Measurements from ENCODE around the gene CA10.

Gene CA10

DNA sequence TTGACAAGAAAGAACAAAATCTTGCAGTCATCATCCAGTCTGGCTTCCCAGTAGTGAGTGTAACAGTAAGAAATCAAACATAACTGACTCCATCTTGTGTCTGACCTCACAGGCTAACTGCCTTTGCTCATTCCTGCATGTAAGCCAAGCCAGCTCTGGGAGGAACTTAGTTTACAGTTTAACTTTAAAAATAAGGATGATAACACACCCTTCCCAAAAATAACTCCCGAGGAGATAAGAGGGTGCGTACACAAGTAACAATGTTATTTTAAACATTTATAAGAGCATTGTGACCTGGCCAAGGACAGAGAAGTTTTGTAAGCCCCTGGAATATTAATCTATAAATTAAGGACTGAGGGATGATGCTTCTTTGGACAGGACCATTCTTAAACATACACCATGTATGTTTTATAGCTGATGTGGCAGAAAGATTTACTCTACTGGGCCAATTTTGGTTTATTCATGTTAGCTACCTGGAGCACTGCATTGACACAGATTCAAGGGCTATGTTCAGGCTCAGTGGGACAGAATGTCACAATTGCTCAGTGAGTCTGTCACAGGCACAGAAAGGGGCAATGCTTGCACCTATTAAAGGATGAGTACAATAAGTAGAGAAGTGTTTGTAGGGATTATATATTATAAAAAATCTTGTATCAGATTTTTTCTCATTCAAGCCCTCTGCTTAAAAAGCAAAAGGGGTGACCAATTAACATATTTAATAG is 554.1 kb downstream of the CA10 start:
- H3K27ac ChIP-seq (ENCODE audit: low read depth, low read length): no peak overlapping the region
- no peak overlapping the region for H3K4me3 ChIP-seq (ENCODE audit: low read depth, low read length)
- no peaks in the 10 kb centered on the region for H3K27me3 ChIP-seq (ENCODE audit: insufficient read depth, low read length)
- no peak overlapping the region for H2AFZ ChIP-seq (ENCODE audit: insufficient read depth, low read length, poor library complexity)
- H2BK5ac ChIP-seq (ENCODE audit: low read depth, low read length, poor library complexity): no peak overlapping the region
- H3K4me2 ChIP-seq (ENCODE audit: low read length): no peak overlapping the region
- no peak overlapping the region for H2BK120ac ChIP-seq (ENCODE audit: insufficient read depth, low read length, poor library complexity)
- H3K18ac ChIP-seq (ENCODE audit: low read length): no peak overlapping the region
- H3K4ac ChIP-seq (ENCODE audit: low read depth, low read length): no peak overlapping the region
- no peaks in the 10 kb centered on the region for H3K4me1 ChIP-seq (ENCODE audit: control insufficient read depth in 1 of 2, insufficient read depth in 2 of 2, low read length in 2 of 2)
- H3K14ac ChIP-seq (ENCODE audit: low read length): no peak overlapping the region
- no peaks in the 10 kb centered on the region for H3K79me2 ChIP-seq (ENCODE audit: control insufficient read depth, insufficient read depth, low read length, poor library complexity)
- no peak overlapping the region for H4K12ac ChIP-seq (ENCODE audit: low read depth, low read length)
- H3K23ac ChIP-seq (ENCODE audit: low read length): no peak overlapping the region
- H3K9me3 ChIP-seq (ENCODE audit: insufficient read depth, low read depth, low read length): no peaks in the 10 kb centered on the region
- DNase-seq: no peak
- no CpG with 5 or more reads among the region's 2 CpGs for WGBS (ENCODE audit: extremely low coverage, insufficient coverage, insufficient read length)
- H2BK12ac ChIP-seq (ENCODE audit: low read length): no peak overlapping the region
- no peak overlapping the region for H2AK5ac ChIP-seq (ENCODE audit: low read length)
- no peak overlapping the region for H3K9ac ChIP-seq (ENCODE audit: low read length)
- no peaks in the 10 kb centered on the region for H3K36me3 ChIP-seq (ENCODE audit: control insufficient read depth in 1 of 2, insufficient read depth in 2 of 2, low read length in 2 of 2)
- H4K91ac ChIP-seq (ENCODE audit: low read depth, low read length): no peak overlapping the region
- no peaks in the 10 kb centered on the region for H3K79me1 ChIP-seq (ENCODE audit: low read length)
- no peak overlapping the region for H4K8ac ChIP-seq (ENCODE audit: low read depth, low read length)

GRCh38 chr17:51601622-51602261 is 556.8 kb downstream of the CA10 start:
- Histone ChIP-seq H2BK120ac (ENCODE audit: insufficient read depth, low read length, poor library complexity) (no peak overlapping the region), H2AK5ac (ENCODE audit: low read length) (no peak overlapping the region), H4K91ac (ENCODE audit: low read depth, low read length) (no peak overlapping the region), H3K4me3 (ENCODE audit: low read depth, low read length) (no peak overlapping the region), H4K12ac (ENCODE audit: low read depth, low read length) (no peak overlapping the region), H3K4me2 (ENCODE audit: low read length) (no peak overlapping the region), H3K9me3 (ENCODE audit: insufficient read depth, low read depth, low read length) (no peaks in the 10 kb centered on the region), H2AFZ (ENCODE audit: insufficient read depth, low read length, poor library complexity) (no peak overlapping the region), H3K4me1 (ENCODE audit: control insufficient read depth in 1 of 2, insufficient read depth in 2 of 2, low read length in 2 of 2) (no peaks in the 10 kb centered on the region), H3K14ac (ENCODE audit: low read length) (no peak overlapping the region), H3K9ac (ENCODE audit: low read length) (no peak overlapping the region), H3K79me1 (ENCODE audit: low read length) (no peaks in the 10 kb centered on the region), H4K8ac (ENCODE audit: low read depth, low read length) (no peak overlapping the region), H3K4ac (ENCODE audit: low read depth, low read length) (no peak overlapping the region), H3K79me2 (ENCODE audit: control insufficient read depth, insufficient read depth, low read length, poor library complexity) (no peaks in the 10 kb centered on the region), H3K18ac (ENCODE audit: low read length) (no peak overlapping the region), H3K23ac (ENCODE audit: low read length) (no peak overlapping the region), H2BK5ac (ENCODE audit: low read depth, low read length, poor library complexity) (no peak overlapping the region), H2BK12ac (ENCODE audit: low read length) (no peak overlapping the region), H3K27ac (ENCODE audit: low read depth, low read length) (no peak overlapping the region), H3K36me3 (ENCODE audit: control insufficient read depth in 1 of 2, insufficient read depth in 2 of 2, low read length in 2 of 2) (no peaks in the 10 kb centered on the region), H3K27me3 (ENCODE audit: insufficient read depth, low read length) (no peaks in the 10 kb centered on the region)
- DNase-seq: no peak
- no CpG with 5 or more reads among the region's 6 CpGs for WGBS (ENCODE audit: extremely low coverage, insufficient coverage, insufficient read length)

DNA sequence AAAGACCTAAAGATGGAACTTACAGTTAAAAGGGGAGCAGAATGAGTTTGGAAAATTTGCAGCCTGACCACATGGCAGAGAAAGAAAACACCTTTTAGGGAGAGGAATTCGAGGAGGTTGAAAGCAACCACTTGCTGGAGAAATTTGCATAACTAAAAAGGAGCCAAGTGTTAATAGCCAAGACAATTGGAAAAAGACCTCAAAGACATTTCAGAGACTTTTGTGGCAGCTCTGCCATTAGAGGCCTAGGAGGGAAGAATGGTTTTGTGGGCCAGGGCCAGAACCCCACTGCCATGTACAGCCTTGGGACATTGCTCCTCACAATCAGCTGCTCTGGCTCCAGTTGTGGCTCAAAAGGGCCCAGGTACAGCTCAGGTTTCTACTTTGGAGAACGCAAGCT is 559.7 kb downstream of the CA10 start:
- H3K79me1 ChIP-seq (ENCODE audit: low read length): no peaks in the 10 kb centered on the region
- no peak overlapping the region for H2AFZ ChIP-seq (ENCODE audit: insufficient read depth, low read length, poor library complexity)
- no peak overlapping the region for H3K23ac ChIP-seq (ENCODE audit: low read length)
- H2BK12ac ChIP-seq (ENCODE audit: low read length): no peak overlapping the region
- no CpG with 5 or more reads among the region's 2 CpGs for WGBS (ENCODE audit: extremely low coverage, insufficient coverage, insufficient read length)
- H3K79me2 ChIP-seq (ENCODE audit: control insufficient read depth, insufficient read depth, low read length, poor library complexity): no peaks in the 10 kb centered on the region
- H2BK5ac ChIP-seq (ENCODE audit: low read depth, low read length, poor library complexity): no peak overlapping the region
- no peak overlapping the region for H3K4ac ChIP-seq (ENCODE audit: low read depth, low read length)
- H3K4me2 ChIP-seq (ENCODE audit: low read length): no peak overlapping the region
- H4K8ac ChIP-seq (ENCODE audit: low read depth, low read length): no peak overlapping the region
- no peak overlapping the region for H3K27ac ChIP-seq (ENCODE audit: low read depth, low read length)
- H3K14ac ChIP-seq (ENCODE audit: low read length): no peak overlapping the region
- H3K4me1 ChIP-seq (ENCODE audit: control insufficient read depth in 1 of 2, insufficient read depth in 2 of 2, low read length in 2 of 2): no peaks in the 10 kb centered on the region
- no peak overlapping the region for H3K4me3 ChIP-seq (ENCODE audit: low read depth, low read length)
- no peak overlapping the region for H2AK5ac ChIP-seq (ENCODE audit: low read length)
- no peak overlapping the region for H3K18ac ChIP-seq (ENCODE audit: low read length)
- no peak overlapping the region for H4K91ac ChIP-seq (ENCODE audit: low read depth, low read length)
- no peaks in the 10 kb centered on the region for H3K9me3 ChIP-seq (ENCODE audit: insufficient read depth, low read depth, low read length)
- H3K27me3 ChIP-seq (ENCODE audit: insufficient read depth, low read length): no peaks in the 10 kb centered on the region
- H2BK120ac ChIP-seq (ENCODE audit: insufficient read depth, low read length, poor library complexity): no peak overlapping the region
- H3K9ac ChIP-seq (ENCODE audit: low read length): no peak overlapping the region
- no peak for DNase-seq
- H4K12ac ChIP-seq (ENCODE audit: low read depth, low read length): no peak overlapping the region
- no peaks in the 10 kb centered on the region for H3K36me3 ChIP-seq (ENCODE audit: control insufficient read depth in 1 of 2, insufficient read depth in 2 of 2, low read length in 2 of 2)

GRCh38 chr17:51597345-51597744 is 561.2 kb downstream of the CA10 start:
- DNase-seq: no peak
- H3K9ac ChIP-seq (ENCODE audit: low read length): no peak overlapping the region
- H3K4me2 ChIP-seq (ENCODE audit: low read length): no peak overlapping the region
- H3K79me1 ChIP-seq (ENCODE audit: low read length): no peaks in the 10 kb centered on the region
- H3K79me2 ChIP-seq (ENCODE audit: control insufficient read depth, insufficient read depth, low read length, poor library complexity): no peaks in the 10 kb centered on the region
- no peaks in the 10 kb centered on the region for H3K9me3 ChIP-seq (ENCODE audit: insufficient read depth, low read depth, low read length)
- H2AFZ ChIP-seq (ENCODE audit: insufficient read depth, low read length, poor library complexity): no peak overlapping the region
- no peak overlapping the region for H3K18ac ChIP-seq (ENCODE audit: low read length)
- no peak overlapping the region for H2AK5ac ChIP-seq (ENCODE audit: low read length)
- H3K4me1 ChIP-seq (ENCODE audit: control insufficient read depth in 1 of 2, insufficient read depth in 2 of 2, low read length in 2 of 2): no peaks in the 10 kb centered on the region
- no peak overlapping the region for H4K91ac ChIP-seq (ENCODE audit: low read depth, low read length)
- no peaks in the 10 kb centered on the region for H3K27me3 ChIP-seq (ENCODE audit: insufficient read depth, low read length)
- no peak overlapping the region for H4K12ac ChIP-seq (ENCODE audit: low read depth, low read length)
- H2BK12ac ChIP-seq (ENCODE audit: low read length): no peak overlapping the region
- no peak overlapping the region for H3K23ac ChIP-seq (ENCODE audit: low read length)
- no peak overlapping the region for H4K8ac ChIP-seq (ENCODE audit: low read depth, low read length)
- H3K4ac ChIP-seq (ENCODE audit: low read depth, low read length): no peak overlapping the region
- WGBS (ENCODE audit: extremely low coverage, insufficient coverage, insufficient read length): no CpG with 5 or more reads among the region's 4 CpGs
- H3K27ac ChIP-seq (ENCODE audit: low read depth, low read length): no peak overlapping the region
- no peak overlapping the region for H2BK5ac ChIP-seq (ENCODE audit: low read depth, low read length, poor library complexity)
- no peak overlapping the region for H3K4me3 ChIP-seq (ENCODE audit: low read depth, low read length)
- no peak overlapping the region for H2BK120ac ChIP-seq (ENCODE audit: insufficient read depth, low read length, poor library complexity)
- no peaks in the 10 kb centered on the region for H3K36me3 ChIP-seq (ENCODE audit: control insufficient read depth in 1 of 2, insufficient read depth in 2 of 2, low read length in 2 of 2)
- no peak overlapping the region for H3K14ac ChIP-seq (ENCODE audit: low read length)

All from trophoblast cell (in vitro differentiated cells and primary cell).